ENCODE measurements around the gene MVB12B.

The MVB12B gene

DNA sequence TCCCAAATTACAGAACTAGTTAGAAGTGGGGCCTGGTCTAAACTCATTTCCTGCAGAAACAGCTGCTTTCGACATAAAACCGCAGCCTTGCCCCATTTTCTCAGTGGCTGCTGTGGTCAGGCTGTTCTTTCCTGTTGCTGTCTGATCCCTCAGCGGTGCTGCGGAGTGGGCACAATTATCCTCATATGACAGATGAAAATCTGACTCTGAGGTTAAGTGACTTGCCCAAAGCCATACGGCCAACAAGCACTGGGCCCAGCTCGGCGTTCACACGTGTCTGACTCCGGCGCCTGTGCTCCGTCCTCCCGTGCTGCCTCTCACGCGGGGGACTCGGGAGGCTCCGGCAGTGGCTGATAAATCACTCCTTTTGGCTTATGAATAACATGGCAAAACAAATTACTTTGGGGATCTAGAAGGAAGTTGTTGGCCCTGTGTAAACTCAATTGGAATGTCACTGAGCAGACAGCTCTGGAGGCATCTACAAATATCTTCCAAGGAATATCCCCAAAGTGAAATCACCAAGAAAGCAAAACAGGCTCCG lies 144.5 kb downstream of the MVB12B start:
- peaks cover 28% of the 10 kb centered on the region; the same call in 1 of the 2 replicates for H3K79me2 ChIP-seq (ENCODE audit: insufficient read depth, low read length)
- no peaks in the 10 kb centered on the region for H3K9me2 ChIP-seq (replicated peaks; ENCODE audit: low read depth, low read length)
- H3F3A ChIP-seq (ENCODE audit: low read depth) = peaks cover 25% of the 10 kb centered on the region
- peak overlapping the region; percentile 43 for H3K4me3 ChIP-seq (ENCODE audit: low read length, poor library complexity, severe bottlenecking)
- no peaks in the 10 kb centered on the region for H3K9me3 ChIP-seq (ENCODE audit: insufficient read depth, low read depth, low read length)
- peak overlapping the region; percentile 73 for H3K4me2 ChIP-seq (ENCODE audit: low read depth, low read length, poor library complexity, severe bottlenecking)
- TF ChIP-seq, protein P1, sequence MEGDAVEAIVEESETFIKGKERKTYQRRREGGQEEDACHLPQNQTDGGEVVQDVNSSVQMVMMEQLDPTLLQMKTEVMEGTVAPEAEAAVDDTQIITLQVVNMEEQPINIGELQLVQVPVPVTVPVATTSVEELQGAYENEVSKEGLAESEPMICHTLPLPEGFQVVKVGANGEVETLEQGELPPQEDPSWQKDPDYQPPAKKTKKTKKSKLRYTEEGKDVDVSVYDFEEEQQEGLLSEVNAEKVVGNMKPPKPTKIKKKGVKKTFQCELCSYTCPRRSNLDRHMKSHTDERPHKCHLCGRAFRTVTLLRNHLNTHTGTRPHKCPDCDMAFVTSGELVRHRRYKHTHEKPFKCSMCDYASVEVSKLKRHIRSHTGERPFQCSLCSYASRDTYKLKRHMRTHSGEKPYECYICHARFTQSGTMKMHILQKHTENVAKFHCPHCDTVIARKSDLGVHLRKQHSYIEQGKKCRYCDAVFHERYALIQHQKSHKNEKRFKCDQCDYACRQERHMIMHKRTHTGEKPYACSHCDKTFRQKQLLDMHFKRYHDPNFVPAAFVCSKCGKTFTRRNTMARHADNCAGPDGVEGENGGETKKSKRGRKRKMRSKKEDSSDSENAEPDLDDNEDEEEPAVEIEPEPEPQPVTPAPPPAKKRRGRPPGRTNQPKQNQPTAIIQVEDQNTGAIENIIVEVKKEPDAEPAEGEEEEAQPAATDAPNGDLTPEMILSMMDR (conservative IDR thresholded peaks at IDR 0.05; ENCODE audit: low read length) = no peak
- TF ChIP-seq EZH2phosphoT487 (IDR thresholded peaks at IDR 0.05; ENCODE audit: borderline replicate concordance) = no peak
- H3K9ac ChIP-seq (ENCODE audit: low read depth, low read length, poor library complexity, severe bottlenecking) = peak overlapping the region; percentile 92
- H2AFZ ChIP-seq (ENCODE audit: low read length) = no peak overlapping the region
- H3K27me3 ChIP-seq (ENCODE audit: insufficient read depth, low read length, poor library complexity, severe bottlenecking) = no peaks in the 10 kb centered on the region
- peaks cover 3% of the 10 kb centered on the region; the same call in 1 of the 2 replicates for H3K36me3 ChIP-seq (ENCODE audit: insufficient read depth, low read length)
- peaks cover 73% of the 10 kb centered on the region for H3K4me1 ChIP-seq (ENCODE audit: insufficient read depth, low read length, poor library complexity, severe bottlenecking)
- H4K20me1 ChIP-seq (ENCODE audit: insufficient read depth, low read length, poor library complexity, severe bottlenecking) = no peaks in the 10 kb centered on the region

DNA sequence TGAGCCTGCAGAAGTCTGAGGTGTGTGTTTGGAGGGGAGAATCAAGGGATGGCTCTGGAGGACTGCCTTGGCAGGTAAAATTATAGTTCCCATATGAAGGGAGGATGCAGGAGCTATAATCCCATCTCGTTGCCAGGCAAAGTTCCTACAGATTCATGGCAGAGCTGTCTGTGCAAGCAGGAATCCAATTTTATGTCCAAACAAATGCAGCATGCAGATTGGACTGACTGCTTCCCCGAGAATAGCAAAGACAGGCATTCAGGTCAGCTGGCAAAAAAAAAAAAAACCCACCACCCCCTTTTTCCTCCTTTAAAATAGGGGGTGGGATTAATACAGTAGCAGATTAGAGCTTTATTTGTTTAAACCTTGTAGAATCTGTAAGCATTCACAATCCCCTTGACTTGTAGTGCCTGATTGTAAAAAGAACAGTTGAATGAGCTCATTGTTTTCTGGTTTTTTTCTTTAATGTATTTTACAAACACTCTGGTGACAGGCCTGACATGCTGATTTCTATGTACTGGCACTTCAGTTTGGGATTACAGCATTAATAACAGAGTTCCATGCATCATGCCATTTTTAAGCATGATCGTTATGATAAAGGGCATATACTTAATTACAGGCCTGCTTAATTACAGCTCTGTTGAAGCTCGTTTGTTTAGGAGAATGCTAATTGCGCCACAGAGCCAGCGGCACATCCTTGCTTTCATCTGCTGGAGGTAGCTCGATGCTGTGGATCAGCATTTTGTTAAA lies 145.7 kb downstream of the MVB12B start:
- peaks cover 28% of the 10 kb centered on the region; the same call in 1 of the 2 replicates for H3K79me2 ChIP-seq (ENCODE audit: insufficient read depth, low read length)
- TF ChIP-seq, protein P1 (conservative IDR thresholded peaks at IDR 0.05; ENCODE audit: low read length) = no peak
- TF ChIP-seq EZH2phosphoT487 (IDR thresholded peaks at IDR 0.05; ENCODE audit: borderline replicate concordance) = no peak
- H3K27me3 ChIP-seq (ENCODE audit: insufficient read depth, low read length, poor library complexity, severe bottlenecking) = no peaks in the 10 kb centered on the region
- no peak overlapping the region for H2AFZ ChIP-seq (ENCODE audit: low read length)
- no peaks in the 10 kb centered on the region for H3K9me2 ChIP-seq (replicated peaks; ENCODE audit: low read depth, low read length)
- peaks cover 10% of the 10 kb centered on the region; the same call in 1 of the 2 replicates for H3K36me3 ChIP-seq (ENCODE audit: insufficient read depth, low read length)
- no peaks in the 10 kb centered on the region for H3K9me3 ChIP-seq (ENCODE audit: insufficient read depth, low read depth, low read length)
- peak overlapping the region; percentile 73 for H3K4me2 ChIP-seq (ENCODE audit: low read depth, low read length, poor library complexity, severe bottlenecking)
- peak overlapping the region; percentile 73 for H3K9ac ChIP-seq (ENCODE audit: low read depth, low read length, poor library complexity, severe bottlenecking)
- peaks cover 69% of the 10 kb centered on the region for H3K4me1 ChIP-seq (ENCODE audit: insufficient read depth, low read length, poor library complexity, severe bottlenecking)
- H4K20me1 ChIP-seq (ENCODE audit: insufficient read depth, low read length, poor library complexity, severe bottlenecking) = no peaks in the 10 kb centered on the region
- H3K4me3 ChIP-seq (ENCODE audit: low read length, poor library complexity, severe bottlenecking) = peak overlapping the region; percentile 43
- peaks cover 25% of the 10 kb centered on the region for H3F3A ChIP-seq (ENCODE audit: low read depth)

GRCh38 chr9:126472948-126473298 lies 146.3 kb downstream of the MVB12B start:
- Histone ChIP-seq H3K9me3 (ENCODE audit: insufficient read depth, low read depth, low read length) (no peaks in the 10 kb centered on the region), H3K36me3 (ENCODE audit: insufficient read depth, low read length) (peaks cover 14% of the 10 kb centered on the region; the same call in 1 of the 2 replicates), H3K4me2 (ENCODE audit: low read depth, low read length, poor library complexity, severe bottlenecking) (peak overlapping the region; percentile 73), H3K4me1 (ENCODE audit: insufficient read depth, low read length, poor library complexity, severe bottlenecking) (peaks cover 64% of the 10 kb centered on the region), H3K9ac (ENCODE audit: low read depth, low read length, poor library complexity, severe bottlenecking) (peak overlapping the region; percentile 73), H3K9me2 (replicated peaks; ENCODE audit: low read depth, low read length) (no peaks in the 10 kb centered on the region), H3F3A (ENCODE audit: low read depth) (peaks cover 25% of the 10 kb centered on the region), H3K27me3 (ENCODE audit: insufficient read depth, low read length, poor library complexity, severe bottlenecking) (no peaks in the 10 kb centered on the region), H3K4me3 (ENCODE audit: low read length, poor library complexity, severe bottlenecking) (no peak overlapping the region), H4K20me1 (ENCODE audit: insufficient read depth, low read length, poor library complexity, severe bottlenecking) (no peaks in the 10 kb centered on the region), H3K79me2 (ENCODE audit: insufficient read depth, low read length) (peaks cover 26% of the 10 kb centered on the region; the same call in 1 of the 2 replicates), H2AFZ (ENCODE audit: low read length) (no peak overlapping the region)
- TF ChIP-seq, protein P1 (conservative IDR thresholded peaks at IDR 0.05; ENCODE audit: low read length) = no peak
- no peak for TF ChIP-seq EZH2phosphoT487 (IDR thresholded peaks at IDR 0.05; ENCODE audit: borderline replicate concordance)

Measured in Loucy (cell line).